Measurements from ENCODE around the gene CREBL2.

DNA sequence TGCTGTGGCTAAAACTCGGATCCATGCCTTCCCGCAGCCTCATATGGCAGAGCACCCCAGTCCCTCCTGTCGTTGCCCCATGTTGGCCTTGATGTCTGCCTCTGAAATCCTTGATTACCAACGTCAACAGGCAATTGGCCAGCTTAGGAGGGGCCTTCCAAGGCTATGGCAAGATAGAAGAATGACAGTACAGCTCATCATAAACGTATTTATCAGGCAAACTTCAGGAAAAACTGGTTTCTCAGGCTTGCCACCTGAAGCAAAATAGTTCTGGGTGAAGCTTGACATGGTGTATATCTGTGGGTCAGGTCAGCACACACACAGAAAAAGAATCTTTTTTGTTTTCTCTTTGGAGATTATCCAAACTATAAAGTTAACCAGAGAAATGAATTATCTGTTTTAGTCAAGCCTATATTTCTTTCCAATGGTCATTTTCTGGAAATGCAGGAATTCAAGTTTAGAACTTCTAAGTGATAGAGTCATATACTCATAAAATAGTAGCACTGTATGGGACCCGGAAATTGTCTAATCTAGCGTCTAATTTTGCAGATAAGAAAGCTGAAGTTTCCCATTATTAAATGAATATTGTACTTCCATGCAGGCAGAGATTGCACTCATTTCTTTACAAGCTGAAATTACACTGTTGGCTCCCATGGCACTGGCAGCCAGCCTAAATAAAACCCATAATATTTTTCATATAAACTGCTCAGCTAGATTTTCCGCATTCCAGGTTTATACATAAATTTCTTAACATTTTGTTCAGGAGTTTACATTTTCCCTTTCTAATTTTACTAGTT lies 24.6 kb upstream of the CREBL2 start:
- TF ChIP-seq POLR2A (IDR thresholded peaks at IDR 0.05): no peak
- TF ChIP-seq CTCF (IDR thresholded peaks at IDR 0.05): no peak

Data from testis (tissue), 2 donors.